GM19324 (cell line): ENCODE data around the gene MED8.

Experiments
- ATAC-seq: cut with Tn5 transposase; IDR thresholded peaks from one replicate; pipeline ENCODE4 v1.9.1; 2021; ENCODE audit warnings: mild to moderate bottlenecking, moderate library complexity; ENCODE audit not compliant: unreplicated experiment, low FRiP score

The MED8 gene

GRCh38 chr1:43389326-43390313, at the start of gene MED8, which contains the start of gene SZT2:
Gene MED8 (minus strand): TSS chr1:43389800. CDS start chr1:43389764, 36 bp downstream.
Gene SZT2 (plus strand): TSS chr1:43389899. CDS start chr1:43389969, 70 bp downstream.
- ATAC-seq = peak; percentile 85

- no peak for ATAC-seq
Measured at GRCh38 chr1:43438953-43439581, 49.5 kb upstream of the MED8 start.

GRCh38 chr1:43438576-43438952, 49.0 kb upstream of the MED8 start:
- no peak for ATAC-seq

- ATAC-seq = no peak
Measured at GRCh38 chr1:43438006-43438405, 48.4 kb upstream of the MED8 start.

GRCh38 chr1:43437031-43437973, 47.7 kb upstream of the MED8 start:
- no peak for ATAC-seq

- no peak for ATAC-seq
Measured at GRCh38 chr1:43436371-43436770, 46.8 kb upstream of the MED8 start.

GRCh38 chr1:43435146-43436145, 45.8 kb upstream of the MED8 start:
- no peak for ATAC-seq

GRCh38 chr1:43434256-43434655, 44.7 kb upstream of the MED8 start:
- no peak for ATAC-seq

- no peak for ATAC-seq
Measured at GRCh38 chr1:43432907-43433306, 43.3 kb upstream of the MED8 start.

- ATAC-seq = no peak
Measured at GRCh38 chr1:43432171-43432860, 42.7 kb upstream of the MED8 start.

- ATAC-seq = no peak
Measured at GRCh38 chr1:43431676-43432075, 42.1 kb upstream of the MED8 start.

GRCh38 chr1:43430831-43431230, 41.2 kb upstream of the MED8 start:
- ATAC-seq = no peak

GRCh38 chr1:43427941-43428340, 38.3 kb upstream of the MED8 start:
- ATAC-seq = no peak

- ATAC-seq = no peak
Measured at GRCh38 chr1:43427524-43427923, 37.9 kb upstream of the MED8 start.

GRCh38 chr1:43426221-43426620, 36.6 kb upstream of the MED8 start:
- no peak for ATAC-seq

GRCh38 chr1:43425045-43425444, 35.4 kb upstream of the MED8 start:
- ATAC-seq = no peak

GRCh38 chr1:43423672-43424550, 34.3 kb upstream of the MED8 start:
- no peak for ATAC-seq
